ENCODE data around the gene DUSP2.

Gene DUSP2

DNA sequence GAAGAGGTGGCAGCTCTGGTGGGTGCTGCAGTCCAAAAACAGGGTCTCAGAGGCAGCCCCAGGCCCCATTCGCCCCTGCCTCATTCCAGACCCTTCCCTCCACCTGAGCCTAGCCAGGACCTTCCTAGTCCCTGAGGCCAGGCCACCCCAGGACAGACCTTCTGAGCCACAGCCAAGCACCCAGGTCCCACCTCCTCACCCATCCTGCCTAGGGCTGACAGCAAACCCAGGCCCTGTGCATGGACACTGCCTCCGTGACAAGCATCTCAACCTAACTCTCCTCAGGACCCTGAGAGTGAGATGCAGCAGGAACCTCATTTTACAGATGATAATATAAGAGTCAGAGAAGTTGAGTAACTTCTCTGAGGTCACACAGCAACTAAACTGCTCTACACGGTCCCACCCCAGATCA, 44.3 kb downstream of the DUSP2 start:
- TF ChIP-seq, protein P1, sequence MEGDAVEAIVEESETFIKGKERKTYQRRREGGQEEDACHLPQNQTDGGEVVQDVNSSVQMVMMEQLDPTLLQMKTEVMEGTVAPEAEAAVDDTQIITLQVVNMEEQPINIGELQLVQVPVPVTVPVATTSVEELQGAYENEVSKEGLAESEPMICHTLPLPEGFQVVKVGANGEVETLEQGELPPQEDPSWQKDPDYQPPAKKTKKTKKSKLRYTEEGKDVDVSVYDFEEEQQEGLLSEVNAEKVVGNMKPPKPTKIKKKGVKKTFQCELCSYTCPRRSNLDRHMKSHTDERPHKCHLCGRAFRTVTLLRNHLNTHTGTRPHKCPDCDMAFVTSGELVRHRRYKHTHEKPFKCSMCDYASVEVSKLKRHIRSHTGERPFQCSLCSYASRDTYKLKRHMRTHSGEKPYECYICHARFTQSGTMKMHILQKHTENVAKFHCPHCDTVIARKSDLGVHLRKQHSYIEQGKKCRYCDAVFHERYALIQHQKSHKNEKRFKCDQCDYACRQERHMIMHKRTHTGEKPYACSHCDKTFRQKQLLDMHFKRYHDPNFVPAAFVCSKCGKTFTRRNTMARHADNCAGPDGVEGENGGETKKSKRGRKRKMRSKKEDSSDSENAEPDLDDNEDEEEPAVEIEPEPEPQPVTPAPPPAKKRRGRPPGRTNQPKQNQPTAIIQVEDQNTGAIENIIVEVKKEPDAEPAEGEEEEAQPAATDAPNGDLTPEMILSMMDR (IDR thresholded peaks at IDR 0.05; ENCODE audit: low read depth, low read length) = no peak
- H3K4me3 ChIP-seq (ENCODE audit: low read depth, low read length) = no peak overlapping the region

DNA sequence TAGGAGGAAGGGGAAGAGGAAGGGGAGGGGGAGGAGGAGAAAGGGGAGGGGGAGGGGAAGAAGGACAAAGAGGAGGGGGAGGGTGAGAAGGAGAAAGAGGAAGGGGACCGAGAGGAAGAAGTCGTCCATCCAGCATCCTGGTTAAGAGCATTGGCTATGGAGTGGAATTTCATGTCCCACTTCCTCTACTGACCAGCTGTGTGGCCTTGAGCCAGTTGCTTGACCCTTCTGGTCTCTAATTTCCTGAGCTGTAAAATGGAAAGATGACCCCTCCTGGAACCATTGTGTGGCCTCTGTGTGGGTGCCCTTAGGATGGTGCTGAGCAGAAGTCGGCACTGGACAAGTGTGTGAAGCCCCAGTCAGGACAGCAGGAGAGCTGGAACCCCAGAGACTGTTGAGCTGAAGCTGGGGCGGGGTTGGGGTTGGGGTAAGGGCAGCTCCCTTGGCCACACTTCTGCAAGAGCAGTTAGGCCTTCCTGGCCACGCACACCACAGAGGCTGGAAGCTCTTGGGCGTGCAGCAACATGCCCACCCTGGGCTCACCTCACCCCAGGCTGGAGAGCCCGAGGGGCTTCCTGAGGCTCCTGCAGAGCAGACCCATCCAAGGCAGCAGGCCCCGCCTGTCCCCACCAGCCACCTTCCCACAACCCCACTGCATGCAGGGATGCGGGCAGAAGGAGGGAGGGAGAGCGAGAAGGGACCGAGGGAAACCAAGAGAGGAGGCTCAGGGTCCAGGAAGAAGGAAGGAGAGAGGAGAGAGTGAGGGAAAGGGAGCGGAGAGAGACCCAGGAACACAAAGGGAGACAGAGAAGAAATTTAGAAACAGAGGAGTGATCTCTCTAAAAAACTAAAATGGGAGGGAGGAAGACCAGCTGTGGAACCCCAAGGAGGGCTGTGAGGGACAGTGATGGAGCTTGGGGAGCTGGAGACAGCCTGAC, 45.1 kb downstream of the DUSP2 start:
- TF ChIP-seq, protein P1 (IDR thresholded peaks at IDR 0.05; ENCODE audit: low read depth, low read length) = no peak
- H3K4me3 ChIP-seq (ENCODE audit: low read depth, low read length) = no peak overlapping the region

- TF ChIP-seq, protein P1 (IDR thresholded peaks at IDR 0.05; ENCODE audit: low read depth, low read length) = no peak
- H3K4me3 ChIP-seq (ENCODE audit: low read depth, low read length) = no peak overlapping the region
These were observed 46.2 kb downstream of the DUSP2 start for GRCh38 chr2:96098900-96099590.

GRCh38 chr2:96097951-96098823, 47.1 kb downstream of the DUSP2 start:
- no peak overlapping the region for H3K4me3 ChIP-seq (ENCODE audit: low read depth, low read length)
- TF ChIP-seq, protein P1 (IDR thresholded peaks at IDR 0.05; ENCODE audit: low read depth, low read length) = no peak

DNA sequence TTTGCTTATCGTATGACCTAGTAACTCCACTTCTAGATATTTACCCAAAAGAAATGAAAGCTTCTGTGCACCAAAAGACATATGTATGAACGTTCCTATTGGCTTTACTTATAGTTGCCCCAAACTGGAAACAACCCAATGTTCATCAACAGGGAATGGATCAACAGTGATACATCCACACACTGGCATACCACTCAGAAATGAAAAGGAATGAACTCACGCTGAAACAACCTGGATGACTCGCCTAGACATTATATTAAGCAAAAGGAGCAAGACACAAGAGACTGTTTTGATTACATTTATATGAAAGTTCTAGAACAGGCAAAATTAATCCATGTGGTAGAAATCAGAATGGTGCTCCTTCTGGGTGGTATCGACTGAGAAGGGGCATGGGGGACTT, 47.8 kb downstream of the DUSP2 start:
- TF ChIP-seq, protein P1 (IDR thresholded peaks at IDR 0.05; ENCODE audit: low read depth, low read length) = no peak
- no peak overlapping the region for H3K4me3 ChIP-seq (ENCODE audit: low read depth, low read length)

DNA sequence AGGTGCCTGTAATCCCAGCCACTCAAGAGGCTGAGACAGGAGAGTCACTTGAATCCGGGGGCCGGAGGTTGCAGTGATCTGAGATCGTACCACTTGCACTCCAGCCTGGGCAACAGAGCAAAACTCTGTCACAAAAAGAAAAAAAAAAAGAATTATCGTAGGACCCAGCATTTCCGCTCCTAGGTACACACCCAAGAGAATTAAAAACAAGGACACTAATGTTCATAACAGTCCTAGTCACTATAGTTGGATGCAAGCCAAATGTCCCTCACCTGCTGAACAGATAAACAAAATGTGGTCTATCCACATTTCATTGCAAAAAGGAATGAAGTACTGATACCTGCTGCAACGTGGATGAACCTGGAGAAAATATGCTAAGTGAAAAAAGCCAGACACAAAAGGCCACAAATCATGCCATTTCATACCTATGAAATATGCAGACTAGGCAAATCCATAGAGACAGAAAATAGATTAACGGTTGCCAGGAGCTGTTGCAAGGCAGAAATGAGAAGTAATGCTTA, 50.1 kb downstream of the DUSP2 start:
- H3K4me3 ChIP-seq (ENCODE audit: low read depth, low read length) = no peak overlapping the region
- TF ChIP-seq, protein P1 (IDR thresholded peaks at IDR 0.05; ENCODE audit: low read depth, low read length) = no peak
